ENCODE results near the gene TTC34.

The TTC34 gene

DNA sequence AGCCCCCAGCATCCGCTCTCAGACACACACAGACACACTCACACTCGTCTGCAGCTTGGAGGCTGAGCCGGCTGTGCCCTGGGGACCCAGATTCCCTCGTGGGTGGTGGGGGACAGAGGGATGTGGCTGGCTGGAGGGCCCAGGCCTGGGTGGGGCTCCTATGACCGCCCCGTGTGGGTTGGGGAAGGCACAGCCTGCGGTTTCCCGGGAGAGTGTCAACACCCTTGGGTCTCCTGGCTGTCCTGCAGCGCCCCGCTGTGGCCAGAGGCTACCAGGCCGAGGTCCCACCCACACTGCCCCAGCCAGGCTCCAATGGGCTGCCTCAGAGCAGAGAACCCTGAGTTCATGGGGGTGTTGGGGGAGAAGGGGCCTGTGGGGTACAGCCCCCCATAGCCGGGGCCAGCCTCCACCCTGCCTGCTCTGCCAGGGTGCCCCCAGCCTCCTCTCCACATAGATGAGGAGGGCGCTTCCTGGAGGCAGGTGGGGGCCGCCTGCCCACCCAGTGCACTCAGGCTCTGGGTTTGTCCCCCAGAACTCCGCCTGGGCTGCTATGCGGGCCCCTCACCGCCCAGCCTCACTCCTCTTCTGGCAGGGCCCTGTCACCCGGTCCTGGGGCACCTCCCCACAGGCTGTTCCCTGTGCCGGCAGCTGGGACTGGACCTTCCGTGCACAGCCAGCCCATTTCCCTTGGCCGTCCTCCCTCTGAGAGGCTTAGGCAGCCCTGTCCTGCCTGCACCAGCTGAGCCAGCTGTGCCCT is at the start of gene TTC34:
TSS of gene TTC34 (minus strand) at position 159 of the 757 bp plus-strand sequence. CDS start 866 bp downstream, outside the sequence.
- DNase-seq (ENCODE audit: low read depth in 2 of 2, low spot score in 1 of 2), result no peak

DNA sequence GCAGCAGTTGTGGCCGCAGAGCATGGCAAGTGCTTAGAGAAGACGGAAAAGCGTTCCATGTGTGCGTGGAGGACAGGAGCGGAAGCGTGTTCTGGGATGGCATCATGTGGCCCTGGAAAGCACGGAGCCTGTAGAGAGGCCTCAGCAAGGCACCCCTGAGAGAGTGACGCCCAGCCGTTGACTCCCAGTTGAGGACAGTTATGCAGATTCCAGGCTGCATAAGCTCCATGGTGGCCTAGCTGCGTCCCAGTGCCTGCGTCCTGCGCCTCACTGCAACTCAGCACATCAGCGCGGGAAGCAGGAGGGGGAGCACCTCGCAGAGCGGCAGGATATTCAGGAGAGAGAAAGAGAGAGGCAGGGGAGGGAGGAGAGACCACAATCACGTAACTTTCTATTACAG is 49.0 kb upstream of the TTC34 start:
- DNase-seq (ENCODE audit: low read depth in 2 of 2, low spot score in 1 of 2), result no peak

- DNase-seq (ENCODE audit: low read depth in 2 of 2, low spot score in 1 of 2), result no peak
Measured at GRCh38 chr1:2848006-2848670, 46.6 kb upstream of the TTC34 start.

DNA sequence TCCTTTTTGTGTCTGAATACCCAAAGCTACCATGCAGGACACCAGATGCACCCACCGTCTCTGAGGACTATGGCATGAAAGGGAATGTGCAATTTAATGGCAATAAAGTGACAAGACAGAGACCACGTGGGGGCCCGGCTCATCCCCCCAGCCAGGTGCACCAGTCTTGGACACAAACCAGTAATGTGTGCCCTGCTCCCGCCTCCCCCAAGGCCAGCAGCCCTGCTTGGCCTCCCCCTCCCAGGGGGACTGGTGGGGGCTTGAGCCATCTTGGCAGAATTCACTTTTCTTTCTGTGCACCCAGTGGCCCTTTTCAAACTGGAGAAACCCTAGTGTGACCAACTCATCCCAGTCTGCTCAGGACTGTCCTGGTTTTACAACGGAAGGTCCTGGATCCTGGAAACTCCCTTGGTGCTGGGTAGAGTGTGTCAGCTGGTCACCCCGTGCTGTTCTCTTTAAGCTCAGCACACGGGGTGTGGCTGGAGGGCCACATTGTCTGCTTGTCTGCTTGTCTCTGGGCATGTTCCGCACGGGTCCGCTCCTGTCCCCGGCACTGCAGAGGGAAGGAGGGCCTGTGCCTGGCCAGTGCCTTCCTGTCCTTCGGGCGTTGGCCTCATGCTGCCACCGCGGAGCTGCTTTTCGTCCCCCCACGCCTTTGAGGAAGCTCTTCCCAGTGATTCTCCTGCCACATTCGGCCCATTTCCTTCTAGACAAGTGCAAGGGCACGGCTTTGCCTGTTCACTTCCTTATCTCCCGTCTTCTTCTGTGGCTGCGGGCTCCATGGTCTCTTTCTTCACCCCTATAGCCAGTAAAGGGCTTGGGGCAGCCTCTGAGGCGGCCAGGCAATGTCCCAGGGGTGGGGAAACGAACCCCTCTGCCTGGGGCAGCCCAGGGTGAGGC is 45.8 kb upstream of the TTC34 start:
- no peak for DNase-seq (ENCODE audit: low read depth in 2 of 2, low spot score in 1 of 2)

- DNase-seq (ENCODE audit: low read depth in 2 of 2, low spot score in 1 of 2), result no peak
Measured at GRCh38 chr1:2845869-2846268, 44.4 kb upstream of the TTC34 start.

GRCh38 chr1:2840036-2840809 is 38.7 kb upstream of the TTC34 start:
- peak; percentile 14 to 41 for DNase-seq (ENCODE audit: low read depth in 2 of 2, low spot score in 1 of 2)

DNA sequence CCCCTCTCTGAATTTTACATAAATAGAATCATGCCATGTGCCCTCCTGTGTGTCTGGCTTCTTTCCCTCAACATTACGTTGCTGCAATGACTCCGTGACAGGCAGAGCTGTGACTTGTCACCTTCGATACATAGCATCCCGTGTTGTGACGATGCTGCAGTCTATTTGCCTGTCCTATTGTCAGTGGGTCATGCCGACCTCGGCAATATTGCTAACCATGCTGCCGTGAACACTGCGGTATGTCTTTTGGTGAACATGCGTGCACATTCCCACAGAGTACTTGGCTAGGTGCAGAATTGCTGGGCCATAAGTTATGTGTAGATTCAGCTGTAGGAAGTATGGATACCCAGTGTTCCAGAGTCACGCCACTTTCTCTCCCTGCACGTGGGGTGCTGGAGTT is 36.3 kb upstream of the TTC34 start:
- no peak for DNase-seq (ENCODE audit: low read depth in 2 of 2, low spot score in 1 of 2)

DNA sequence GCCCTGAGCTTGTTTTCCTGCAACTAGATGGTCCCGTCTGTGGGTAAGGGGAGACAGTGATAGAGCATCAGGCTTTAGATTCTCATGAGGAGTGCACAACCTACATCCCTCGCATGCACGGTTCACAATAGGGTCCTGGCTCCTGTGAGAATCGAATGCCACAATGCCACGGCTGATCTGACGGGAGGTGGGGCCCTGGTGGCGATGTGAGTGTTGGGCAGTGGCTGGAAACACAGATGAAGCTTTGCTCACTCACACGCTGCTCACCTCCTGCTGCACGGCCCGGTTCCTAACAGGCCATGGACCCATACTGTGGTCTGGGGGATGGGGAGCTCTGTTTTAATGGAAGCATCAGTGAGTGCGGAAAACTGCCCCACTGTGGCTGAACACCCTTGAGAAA is 35.8 kb upstream of the TTC34 start:
- DNase-seq (ENCODE audit: low read depth in 2 of 2, low spot score in 1 of 2), result no peak

GRCh38 chr1:2836333-2836970 is 35.0 kb upstream of the TTC34 start:
- no peak for DNase-seq (ENCODE audit: low read depth in 2 of 2, low spot score in 1 of 2)

GRCh38 chr1:2835650-2836159 is 34.2 kb upstream of the TTC34 start:
- no peak for DNase-seq (ENCODE audit: low read depth in 2 of 2, low spot score in 1 of 2)

DNA sequence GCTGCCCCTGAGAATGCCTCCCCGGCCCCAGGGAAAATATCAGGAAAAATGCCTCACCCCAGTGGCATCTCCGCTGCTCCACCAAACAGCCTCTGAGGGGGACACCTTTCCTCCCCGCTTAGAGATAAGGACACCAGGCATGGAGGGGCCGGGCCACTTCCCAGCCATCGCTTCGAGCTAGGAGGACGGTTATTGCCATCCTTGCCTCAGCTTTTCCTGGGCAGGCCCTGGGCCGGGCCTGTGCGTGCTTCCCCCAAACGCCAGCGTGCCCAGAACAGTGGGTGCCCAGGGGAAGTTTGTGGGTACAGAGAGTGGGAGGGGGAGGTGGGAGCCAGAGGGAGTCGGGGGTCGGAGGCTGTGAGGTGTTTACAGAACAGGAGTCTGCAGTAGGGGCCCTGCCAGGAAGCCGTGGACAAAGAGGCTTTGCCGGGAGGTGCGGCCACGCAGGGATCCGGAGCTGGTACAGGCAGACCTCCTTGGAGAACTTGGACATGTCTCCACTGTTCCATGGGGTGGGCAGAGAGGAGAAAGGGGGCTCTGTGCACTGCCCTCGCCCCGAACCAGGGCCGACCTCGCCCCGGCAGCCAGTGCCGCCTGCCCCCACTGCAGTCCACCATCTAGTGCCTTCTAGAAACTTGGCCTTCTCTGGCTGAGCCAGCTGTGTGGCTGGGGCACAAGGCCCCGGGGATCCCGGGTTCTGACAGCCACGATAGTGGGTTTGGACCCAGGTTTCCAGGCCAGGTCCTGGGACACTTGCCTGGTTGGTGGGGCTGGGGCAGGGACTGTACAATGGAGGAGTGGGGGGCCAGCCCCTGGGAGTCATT is 33.5 kb upstream of the TTC34 start:
- DNase-seq (ENCODE audit: low read depth in 2 of 2, low spot score in 1 of 2), result no peak

GRCh38 chr1:2834146-2834475 is 32.6 kb upstream of the TTC34 start:
- no peak for DNase-seq (ENCODE audit: low read depth in 2 of 2, low spot score in 1 of 2)

- DNase-seq (ENCODE audit: low read depth in 2 of 2, low spot score in 1 of 2), result no peak
Measured at GRCh38 chr1:2833454-2834145, 32.1 kb upstream of the TTC34 start.

DNA sequence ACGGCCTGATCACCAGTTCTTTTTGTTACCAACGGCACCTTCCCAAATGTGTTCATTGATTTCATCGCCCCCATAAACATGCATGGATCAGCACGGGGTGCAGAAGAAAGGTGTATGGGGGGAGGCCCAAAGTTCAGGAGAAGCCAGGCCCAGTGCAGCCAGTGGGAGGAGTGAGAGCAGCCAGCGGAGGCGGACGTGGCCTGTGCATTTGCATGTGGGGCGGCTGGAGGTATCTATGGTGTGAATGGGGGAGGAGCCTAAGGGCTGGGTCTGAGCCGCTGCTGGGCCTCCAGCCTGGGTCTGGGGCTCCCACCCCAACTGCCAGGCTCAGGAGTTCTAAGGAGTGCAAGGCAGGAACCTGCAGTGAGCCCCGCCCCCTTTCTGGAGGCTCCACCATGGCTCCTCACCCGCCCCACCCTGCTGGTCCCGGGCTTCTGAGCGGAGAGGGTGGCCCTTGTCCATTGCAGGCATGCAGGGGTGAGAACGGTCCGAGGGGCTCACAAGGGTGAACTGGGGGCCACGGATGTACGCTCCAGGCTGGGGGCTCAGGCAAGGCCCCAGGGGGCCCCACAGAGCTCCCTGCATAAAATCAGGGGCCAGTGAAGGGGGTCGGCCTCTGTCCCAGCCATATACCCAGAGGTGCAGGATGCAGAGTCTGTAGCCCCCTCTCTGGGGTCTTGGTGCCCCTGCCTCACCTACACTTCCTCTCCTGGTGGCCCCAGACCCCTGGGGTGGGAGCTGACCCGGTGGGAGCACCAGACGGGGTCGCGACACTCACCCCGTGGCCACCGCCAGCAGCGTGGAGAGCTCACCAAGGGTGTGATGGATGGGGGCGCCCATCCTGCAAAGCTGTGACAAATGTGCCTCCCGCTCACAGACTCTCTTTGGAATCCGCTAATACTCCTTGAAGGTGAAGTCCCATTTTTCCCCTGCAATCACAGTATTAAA is 31.3 kb upstream of the TTC34 start:
- DNase-seq (ENCODE audit: low read depth in 2 of 2, low spot score in 1 of 2), result no peak

GRCh38 chr1:2831596-2832212 is 30.2 kb upstream of the TTC34 start:
- DNase-seq (ENCODE audit: low read depth in 2 of 2, low spot score in 1 of 2), result no peak

DNA sequence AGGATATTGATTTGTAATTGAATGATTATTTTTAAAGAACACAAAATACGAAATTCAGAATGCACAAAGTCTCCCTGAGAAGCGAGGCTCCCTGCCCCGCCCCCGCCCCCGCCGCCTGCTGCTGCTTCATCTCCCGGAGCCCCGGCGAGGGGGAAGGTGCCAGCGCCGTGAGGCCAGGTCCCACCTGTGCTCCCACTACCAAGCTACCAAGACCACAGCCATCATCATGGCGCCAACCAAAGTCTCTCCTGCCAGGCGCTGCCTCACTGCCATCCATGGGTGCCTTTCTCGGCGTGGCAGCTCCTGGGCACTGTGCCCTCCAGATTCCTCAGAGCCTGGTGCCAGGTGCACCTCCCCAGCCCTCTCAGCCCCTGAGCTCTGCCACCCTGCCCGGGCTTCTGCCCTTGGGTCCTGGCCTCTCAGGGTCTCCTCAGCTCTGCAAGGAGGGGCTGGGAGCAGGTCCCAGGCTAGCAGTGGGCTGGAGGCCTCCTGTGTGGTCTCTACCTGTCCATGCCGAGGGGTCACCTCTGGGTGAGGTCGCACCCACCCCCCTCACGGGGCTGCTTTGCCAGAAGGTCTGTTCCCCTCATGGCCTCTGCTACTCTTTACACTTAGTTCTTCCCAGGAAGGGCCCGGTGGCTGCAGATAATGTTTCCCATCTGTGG is 29.4 kb upstream of the TTC34 start:
- DNase-seq (ENCODE audit: low read depth in 2 of 2, low spot score in 1 of 2), result no peak

All from stimulated activated CD8-positive, alpha-beta memory T cell treated with anti-CD3 and anti-CD28 coated beads, Interleukin-4, amount 100 ng/mL, for 1 hour (primary cell).